Uterus (tissue), 2 donors: ENCODE measurements around the gene GPR31.

Experiments
- POLR2A ChIP-seq, 2 donors: fragments of 450-650 bp; IDR thresholded peaks; one replicate each; pipeline ENCODE4 v1.6.1; 2016; ENCODE audit warnings: antibody characterized with exemption in 2 of 2, mild to moderate bottlenecking in 1 of 2, moderate library complexity in 1 of 2
- TF ChIP-seq, protein P1 (sequence below), 4 experiments: fragments of 200-600 bp in 2 of 4; fragments of 450-650 bp in 2 of 4; sonication (generic) in 2 of 4; IDR thresholded peaks; one replicate each; pipeline ENCODE4 v1.5.1; 2016 to 2019; ENCODE audit warnings: antibody characterized with exemption in 4 of 4, mild to moderate bottlenecking in 2 of 4, moderate library complexity in 1 of 4

DNA sequence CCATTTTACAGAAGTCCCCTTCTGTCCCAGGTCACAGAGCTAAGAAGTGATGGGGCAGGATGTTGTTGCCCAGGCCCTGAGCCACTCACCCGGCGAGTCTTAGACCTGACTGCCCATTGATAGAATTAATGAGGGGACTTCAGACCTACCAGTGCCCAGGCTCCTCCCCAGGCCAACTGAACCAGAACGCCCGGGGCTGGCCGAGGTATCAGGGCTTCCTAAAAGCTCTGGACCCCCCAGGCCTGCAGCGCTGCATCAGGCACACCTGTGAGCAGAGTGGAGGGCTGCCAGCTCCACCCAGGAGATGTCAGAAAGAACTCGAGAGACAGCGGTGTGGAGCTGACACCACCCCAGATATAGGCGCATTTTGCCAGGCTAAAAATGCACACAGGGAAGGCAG is 3.5 kb downstream of the GPR31 start:
- TF ChIP-seq, protein P1, sequence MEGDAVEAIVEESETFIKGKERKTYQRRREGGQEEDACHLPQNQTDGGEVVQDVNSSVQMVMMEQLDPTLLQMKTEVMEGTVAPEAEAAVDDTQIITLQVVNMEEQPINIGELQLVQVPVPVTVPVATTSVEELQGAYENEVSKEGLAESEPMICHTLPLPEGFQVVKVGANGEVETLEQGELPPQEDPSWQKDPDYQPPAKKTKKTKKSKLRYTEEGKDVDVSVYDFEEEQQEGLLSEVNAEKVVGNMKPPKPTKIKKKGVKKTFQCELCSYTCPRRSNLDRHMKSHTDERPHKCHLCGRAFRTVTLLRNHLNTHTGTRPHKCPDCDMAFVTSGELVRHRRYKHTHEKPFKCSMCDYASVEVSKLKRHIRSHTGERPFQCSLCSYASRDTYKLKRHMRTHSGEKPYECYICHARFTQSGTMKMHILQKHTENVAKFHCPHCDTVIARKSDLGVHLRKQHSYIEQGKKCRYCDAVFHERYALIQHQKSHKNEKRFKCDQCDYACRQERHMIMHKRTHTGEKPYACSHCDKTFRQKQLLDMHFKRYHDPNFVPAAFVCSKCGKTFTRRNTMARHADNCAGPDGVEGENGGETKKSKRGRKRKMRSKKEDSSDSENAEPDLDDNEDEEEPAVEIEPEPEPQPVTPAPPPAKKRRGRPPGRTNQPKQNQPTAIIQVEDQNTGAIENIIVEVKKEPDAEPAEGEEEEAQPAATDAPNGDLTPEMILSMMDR (IDR thresholded peaks at IDR 0.05) = no peak
- TF ChIP-seq POLR2A (IDR thresholded peaks at IDR 0.05) = no peak
